SK-N-DZ (cell line): ENCODE measurements around the gene COA5.

Experiments
- DNase-seq: peaks from one replicate; pipeline ENCODE4 v3.0.0-alpha.2; 2015; ENCODE audit warnings: low spot score

COA5 gene

DNA sequence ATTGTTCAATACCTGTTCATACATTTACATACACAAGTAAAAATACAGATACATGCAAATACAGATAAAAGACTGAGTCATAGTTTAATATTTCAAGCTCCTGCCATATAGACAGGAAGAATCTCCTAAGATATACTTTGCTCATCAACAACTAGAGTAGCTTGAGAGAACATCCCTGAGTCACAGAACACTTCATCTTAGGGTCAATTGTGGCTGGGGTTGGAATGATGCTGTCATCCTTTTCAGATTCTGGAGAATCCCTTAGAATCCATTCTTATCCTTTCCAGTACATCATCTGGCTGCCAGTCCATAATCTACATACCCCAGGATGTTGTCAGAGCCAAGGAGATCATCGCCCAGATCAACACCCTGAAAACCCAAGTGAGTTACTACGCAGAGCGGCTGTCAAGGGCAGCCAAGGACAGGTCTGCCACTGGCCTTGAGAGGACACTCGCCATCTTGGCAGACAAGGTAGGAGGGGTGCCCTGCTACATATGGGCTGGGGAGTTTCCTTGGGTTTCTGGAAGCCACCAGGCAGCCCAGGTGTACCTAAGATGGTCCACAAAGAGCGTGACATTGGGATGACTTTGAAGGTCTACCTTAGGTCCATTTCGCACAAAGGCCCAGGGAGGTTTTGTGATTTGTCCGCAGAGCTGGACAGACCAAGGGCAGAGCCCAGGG is 55.7 kb downstream of the COA5 start:
- no peak for DNase-seq

DNA sequence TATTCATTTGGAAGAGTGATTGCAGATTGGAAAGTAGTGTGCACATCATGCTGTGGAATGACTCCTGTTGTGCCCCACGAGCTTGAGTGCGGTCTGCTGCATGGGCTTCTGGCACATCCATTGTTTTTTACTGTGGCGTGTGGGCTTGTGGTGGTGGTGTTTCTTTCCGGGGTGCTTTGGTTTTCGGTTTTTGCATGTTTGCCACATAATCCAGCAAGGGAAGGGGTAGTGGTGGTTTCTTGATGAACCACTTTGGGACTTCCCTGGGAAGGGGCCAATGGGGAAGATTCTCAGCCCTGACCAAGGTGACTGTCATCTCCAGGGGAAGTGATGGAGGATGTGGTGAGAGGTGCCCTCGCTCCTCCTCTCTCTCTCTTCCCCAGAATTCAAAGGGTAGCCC is 57.0 kb downstream of the COA5 start:
- no peak for DNase-seq

DNA sequence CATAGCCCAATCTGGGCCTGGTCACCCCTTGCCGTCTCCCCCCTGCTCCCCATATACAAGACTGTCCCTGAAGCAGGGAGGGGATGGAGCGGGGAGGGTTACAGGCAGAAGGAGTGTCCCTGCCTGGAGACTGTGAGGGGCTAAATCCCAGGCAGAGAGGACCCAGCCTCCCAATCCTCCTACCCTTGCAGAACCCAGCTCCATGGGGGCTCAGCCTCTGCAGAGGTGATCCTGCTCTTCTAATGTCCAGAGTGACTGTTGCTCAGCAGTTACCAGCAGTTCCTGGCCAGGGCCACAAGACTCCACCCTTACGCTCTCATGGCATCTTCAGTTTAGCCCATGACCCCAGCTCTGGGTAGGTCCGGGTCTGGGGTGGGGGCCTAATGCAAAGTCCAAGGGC is 58.1 kb downstream of the COA5 start:
- DNase-seq = no peak
